ENCODE results near the gene UFSP1.
A peak's percentile ranks its signal among the peaks of the same experiment; 100 is the strongest.
"Not testable (repeated sequence)": the region's sequence is repeated elsewhere in the genome, so short reads cannot be mapped to it uniquely, and the experiment has no call there.

Gene UFSP1

DNA sequence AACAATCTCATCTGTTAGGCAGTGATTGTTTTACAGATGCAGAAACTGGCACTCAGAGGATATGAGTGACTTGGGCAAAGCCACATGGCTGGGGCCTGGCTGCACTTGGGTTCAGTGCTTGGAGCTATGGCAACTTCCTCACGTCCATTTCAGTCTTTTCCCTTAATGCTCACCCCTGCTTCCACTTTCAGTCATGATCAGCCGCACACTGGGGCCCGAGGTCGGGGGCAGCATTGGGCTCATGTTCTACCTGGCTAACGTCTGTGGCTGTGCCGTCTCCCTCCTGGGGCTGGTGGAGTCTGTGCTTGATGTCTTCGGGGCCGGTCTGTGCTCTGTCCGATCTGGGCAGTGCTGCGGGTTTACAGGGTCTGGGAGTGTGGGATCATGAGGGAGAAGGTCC, 34.0 kb downstream of the UFSP1 start:
- no peak for DNase-seq (ENCODE audit: low read depth)
- H3K4me3 ChIP-seq (ENCODE audit: low read depth, low read length): no peak overlapping the region
- TF ChIP-seq, protein P1, sequence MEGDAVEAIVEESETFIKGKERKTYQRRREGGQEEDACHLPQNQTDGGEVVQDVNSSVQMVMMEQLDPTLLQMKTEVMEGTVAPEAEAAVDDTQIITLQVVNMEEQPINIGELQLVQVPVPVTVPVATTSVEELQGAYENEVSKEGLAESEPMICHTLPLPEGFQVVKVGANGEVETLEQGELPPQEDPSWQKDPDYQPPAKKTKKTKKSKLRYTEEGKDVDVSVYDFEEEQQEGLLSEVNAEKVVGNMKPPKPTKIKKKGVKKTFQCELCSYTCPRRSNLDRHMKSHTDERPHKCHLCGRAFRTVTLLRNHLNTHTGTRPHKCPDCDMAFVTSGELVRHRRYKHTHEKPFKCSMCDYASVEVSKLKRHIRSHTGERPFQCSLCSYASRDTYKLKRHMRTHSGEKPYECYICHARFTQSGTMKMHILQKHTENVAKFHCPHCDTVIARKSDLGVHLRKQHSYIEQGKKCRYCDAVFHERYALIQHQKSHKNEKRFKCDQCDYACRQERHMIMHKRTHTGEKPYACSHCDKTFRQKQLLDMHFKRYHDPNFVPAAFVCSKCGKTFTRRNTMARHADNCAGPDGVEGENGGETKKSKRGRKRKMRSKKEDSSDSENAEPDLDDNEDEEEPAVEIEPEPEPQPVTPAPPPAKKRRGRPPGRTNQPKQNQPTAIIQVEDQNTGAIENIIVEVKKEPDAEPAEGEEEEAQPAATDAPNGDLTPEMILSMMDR (conservative IDR thresholded peaks at IDR 0.05; ENCODE audit: low read depth, low read length): no peak

DNA sequence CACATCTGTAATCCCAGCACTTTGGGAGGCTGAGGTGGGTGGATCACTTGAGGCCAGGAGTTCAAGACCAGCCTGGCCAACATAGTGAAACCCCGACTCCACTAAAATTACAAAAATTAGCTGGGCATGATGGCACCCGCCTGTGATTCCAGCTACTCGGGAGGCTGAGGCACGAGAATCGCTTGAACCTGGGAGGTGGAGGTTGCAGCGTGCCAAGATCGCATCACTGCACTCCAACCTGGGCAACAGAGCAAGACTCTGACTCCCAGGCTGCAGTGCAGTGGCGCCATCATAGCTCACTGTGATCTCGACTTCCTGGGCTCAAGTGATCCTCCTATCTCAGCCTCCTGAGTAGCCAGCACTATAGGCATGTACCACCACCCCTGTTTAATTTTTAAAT, 34.6 kb downstream of the UFSP1 start:
- not testable (repeated sequence) for DNase-seq (ENCODE audit: low read depth)

DNA sequence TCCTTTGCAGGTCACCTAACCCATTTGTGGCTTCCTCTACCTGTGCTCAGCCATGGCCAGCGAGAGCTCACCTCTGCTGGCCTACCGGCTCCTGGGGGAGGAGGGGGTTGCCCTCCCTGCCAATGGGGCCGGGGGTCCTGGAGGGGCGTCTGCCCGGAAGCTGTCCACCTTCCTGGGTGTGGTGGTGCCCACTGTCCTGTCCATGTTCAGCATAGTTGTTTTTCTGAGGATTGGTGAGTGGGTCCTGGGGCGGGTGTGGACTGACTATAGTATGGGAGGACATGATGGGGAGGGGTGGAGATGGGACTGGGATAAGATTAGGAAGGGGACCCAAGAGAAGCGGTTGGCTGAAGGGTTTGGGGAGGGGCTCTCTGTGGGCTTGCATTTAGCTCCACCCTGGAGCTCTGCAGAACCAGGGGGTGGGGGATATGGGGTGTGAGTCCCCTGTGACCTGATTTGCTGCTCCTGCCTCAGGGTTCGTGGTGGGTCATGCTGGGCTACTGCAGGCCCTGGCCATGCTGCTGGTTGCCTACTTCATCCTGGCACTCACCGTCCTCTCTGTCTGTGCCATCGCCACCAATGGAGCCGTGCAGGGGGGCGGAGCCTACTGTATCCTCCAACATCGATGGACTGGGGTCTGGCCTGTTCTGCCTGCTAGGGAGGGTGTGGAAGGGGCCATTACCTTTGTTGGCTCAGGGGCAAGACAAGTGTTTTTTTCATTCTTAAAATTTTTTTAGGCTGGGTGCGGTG, 35.2 kb downstream of the UFSP1 start:
- H3K4me3 ChIP-seq (ENCODE audit: low read depth, low read length): no peak overlapping the region
- no peak for DNase-seq (ENCODE audit: low read depth)
- TF ChIP-seq, protein P1 (conservative IDR thresholded peaks at IDR 0.05; ENCODE audit: low read depth, low read length): no peak

More for the DNA sequence above, 34.6 kb downstream of the UFSP1 start:
- not testable (repeated sequence) for H3K4me3 ChIP-seq (ENCODE audit: low read depth, low read length)

DNA sequence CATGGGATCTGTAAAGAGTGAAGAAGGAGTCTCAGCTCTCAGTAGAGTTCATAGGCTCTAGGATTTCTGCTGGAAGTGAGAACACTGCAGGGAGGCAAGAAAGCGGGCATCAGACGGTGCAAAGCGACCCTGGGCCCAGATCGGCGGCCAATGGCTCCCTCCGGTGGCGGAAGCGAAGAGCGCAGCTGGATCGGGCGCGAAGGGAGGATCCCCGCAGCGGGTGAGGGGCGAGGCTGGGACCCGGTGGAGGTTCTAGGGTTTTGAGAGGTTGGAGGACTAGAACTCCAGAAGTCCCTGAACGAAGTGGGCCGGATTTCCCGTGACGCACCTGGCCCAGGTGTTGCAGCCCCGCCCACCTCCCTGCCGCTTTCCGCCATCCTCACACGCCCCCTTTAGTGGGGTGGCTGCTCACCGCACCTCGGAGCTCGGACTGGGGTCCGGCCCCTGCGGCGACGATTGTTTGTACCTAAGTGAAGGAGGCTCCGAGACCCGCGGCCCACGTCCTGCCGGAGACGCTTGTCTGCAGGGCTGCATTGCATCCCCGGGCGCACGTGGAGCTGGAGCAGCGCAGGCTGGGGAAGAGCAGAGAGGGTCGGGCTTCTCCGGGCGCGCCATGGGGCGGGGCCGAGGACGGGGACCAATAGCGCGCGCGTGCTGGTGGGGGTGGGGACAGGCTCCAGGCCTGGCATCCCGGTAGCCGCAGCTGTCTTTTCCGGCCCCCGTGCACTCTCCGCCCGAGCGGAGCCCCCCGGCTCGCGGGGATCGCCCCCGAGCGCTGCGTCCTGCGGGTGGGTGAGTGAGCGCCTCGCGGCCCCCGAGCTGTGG, 37.3 kb downstream of the UFSP1 start, which contains the start of gene SLC12A9:
TSS of gene SLC12A9 (plus strand) at position 666 of the 825 bp plus-strand sequence. CDS start 1,485 bp downstream, outside the sequence.
- H3K4me3 ChIP-seq (ENCODE audit: low read depth, low read length): peak within 1 kb of the TSS; percentile 77
- TF ChIP-seq, protein P1 (conservative IDR thresholded peaks at IDR 0.05; ENCODE audit: low read depth, low read length): peak; percentile 95
- peak; percentile 93 for DNase-seq (ENCODE audit: low read depth)

DNA sequence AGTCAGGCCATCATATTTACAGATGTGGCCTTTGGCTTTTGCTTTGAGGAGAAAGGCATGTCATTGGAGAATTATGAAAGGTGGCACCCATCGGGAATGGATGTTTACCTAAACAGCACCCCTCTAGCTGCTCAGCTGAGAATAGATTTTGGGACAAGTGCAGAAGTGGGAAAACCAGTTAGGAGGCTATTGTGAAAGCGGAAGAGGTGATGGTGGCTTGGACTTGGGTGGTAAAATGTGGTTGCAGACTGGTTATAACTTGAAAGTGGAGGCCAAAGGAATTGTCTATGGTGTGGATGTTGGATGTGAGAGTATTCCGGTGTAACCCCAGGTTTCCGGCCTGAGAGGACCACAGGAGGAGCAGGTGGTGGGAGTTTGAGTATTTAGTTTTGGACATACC, 42.2 kb downstream of the UFSP1 start:
- TF ChIP-seq, protein P1 (conservative IDR thresholded peaks at IDR 0.05; ENCODE audit: low read depth, low read length): no peak
- H3K4me3 ChIP-seq (ENCODE audit: low read depth, low read length): no peak overlapping the region
- no peak for DNase-seq (ENCODE audit: low read depth)

DNA sequence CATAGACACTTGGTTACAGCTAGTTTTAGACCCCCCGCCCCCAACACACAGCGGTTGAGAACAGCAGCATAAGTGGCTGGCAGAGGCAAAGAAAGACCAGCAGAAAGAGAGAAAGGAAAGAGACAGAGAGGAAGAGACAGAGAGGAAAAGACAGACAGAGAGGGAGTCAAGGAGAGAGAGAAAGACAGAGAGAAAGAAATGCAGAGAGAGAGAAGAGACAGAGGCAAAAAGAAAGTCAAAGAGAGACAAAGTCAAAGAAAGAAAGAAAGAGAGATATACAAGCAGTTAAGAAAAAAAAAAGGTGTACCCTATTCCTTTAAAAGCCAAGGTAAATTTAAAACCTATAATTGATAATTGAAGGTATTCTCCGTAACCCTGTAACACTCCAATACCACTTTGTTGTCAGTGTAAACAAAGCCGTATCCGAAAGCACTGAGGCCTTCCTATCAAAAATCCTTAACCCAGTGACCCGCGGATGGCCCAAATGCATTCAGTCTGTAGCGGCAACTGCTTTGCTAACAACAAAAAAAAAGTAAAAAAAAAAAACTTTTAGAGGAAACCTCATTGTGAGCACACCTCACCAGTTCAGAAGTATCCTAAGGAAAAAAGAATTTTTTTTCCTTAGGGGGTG, 48.9 kb downstream of the UFSP1 start:
- TF ChIP-seq, protein P1 (conservative IDR thresholded peaks at IDR 0.05; ENCODE audit: low read depth, low read length): no peak
- H3K4me3 ChIP-seq (ENCODE audit: low read depth, low read length): no peak overlapping the region
- no peak for DNase-seq (ENCODE audit: low read depth)

DNA sequence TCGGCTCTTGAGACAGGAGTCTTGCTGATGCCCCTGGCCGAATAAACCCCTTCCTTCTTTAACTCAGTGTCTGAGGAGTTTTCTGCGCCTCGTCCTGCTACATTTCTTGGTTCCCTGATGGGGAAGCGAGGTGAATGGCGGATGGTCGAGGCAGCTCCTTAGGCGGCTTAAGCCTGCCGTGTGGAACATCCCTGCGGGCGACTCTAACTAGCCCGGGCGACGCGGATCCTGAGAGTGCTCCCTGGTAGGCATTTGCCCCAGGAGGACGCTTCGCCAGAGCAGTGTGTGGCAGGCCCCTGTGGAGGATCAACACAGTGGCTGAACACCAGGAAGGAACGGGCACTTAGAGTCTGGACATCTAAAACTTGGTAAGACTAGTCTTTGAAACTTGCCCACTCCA, 50.2 kb downstream of the UFSP1 start:
- DNase-seq (ENCODE audit: low read depth): no peak
- H3K4me3 ChIP-seq (ENCODE audit: low read depth, low read length): no peak overlapping the region
- TF ChIP-seq, protein P1 (conservative IDR thresholded peaks at IDR 0.05; ENCODE audit: low read depth, low read length): no peak
